K562 (cell line): ENCODE measurements around the gene SLC31A1. TPM values are rescaled to one million over a fixed set of nuclear protein-coding genes. Genes with fewer than 3 reads are reported as not detected.

Experiments
- ATAC-seq: fragments of 200-7000 bp; cut with Tn5 transposase; 3 replicates; pipeline ENCODE4 v1.9.1; 2020; ENCODE audit warnings: moderate library complexity
- BruUV-seq: library from RNA; stranded (reverse); fragments of 400-500 nt; replicated peaks from 2 replicates; lab custom pipeline; 2021; lab: Mats Ljungman, UMichigan
- CTCF ChIA-PET: fragments of 300-600 bp; formaldehyde crosslinking; extraction: SDS; loops from one replicate; lab custom pipeline; 2021; ENCODE audit warnings: low intra/inter-chr PET ratio; lab: Yijun Ruan, JAX
- POLR2A ChIA-PET: fragments of 300-600, 350-650 bp; sonication (Branson Sonifier 250); formaldehyde crosslinking; extraction: SDS; loops from one replicate; lab custom pipeline; 2021; ENCODE audit warnings: antibody characterized with exemption, inconsistent platforms; lab: Yijun Ruan, JAX
- DNase-seq, 4 experiments: peaks; one replicate each; pipeline versions ENCODE4 v3.0.0 to v3.0.0-alpha.2; 2011 to 2018; ENCODE audit warnings: low spot score in 3 of 4, mixed read lengths in 3 of 4; ENCODE audit errors: extremely low read depth in 1 of 4
- FAIRE-seq: peaks from 2 replicates; lab custom pipeline; 2011; peaks lifted over from hg19 to GRCh38; lab: Jason Lieb, UNC
- H2AFZ ChIP-seq: 2 replicates; pipeline ENCODE4 v1.6.0; 2011; ENCODE audit warnings: low read depth, low read length, control low read depth, inconsistent platforms
- H3K27ac ChIP-seq: fragments of 200-600 bp; 3 replicates; pipeline ENCODE4 v1.8.0; 2011; ENCODE audit warnings: low read depth, mild to moderate bottlenecking, control low read depth, inconsistent platforms, low read length, moderate library complexity, mixed read lengths; ENCODE audit errors: extremely low read depth
- H3K27me3 ChIP-seq, 2 experiments: fragments of 300-600 bp in 1 of 2; 2 replicates in 1 of 2; 3 replicates in 1 of 2; pipeline versions ENCODE4 v1.6.0 to v1.8.0; 2011; ENCODE audit warnings: inconsistent platforms in 2 of 2, low read length in 2 of 2, mild to moderate bottlenecking in 1 of 2, mixed read lengths in 1 of 2, moderate library complexity in 1 of 2; ENCODE audit not compliant: control insufficient read depth in 2 of 2, insufficient read depth in 2 of 2
- H3K36me3 ChIP-seq: fragments of 300-600 bp; 3 replicates; pipeline ENCODE4 v1.8.0; 2011; ENCODE audit warnings: mild to moderate bottlenecking, low read length, inconsistent platforms; ENCODE audit not compliant: control insufficient read depth, insufficient read depth
- H3K4me1 ChIP-seq, 2 experiments: fragments of 200-600 bp in 1 of 2; replicated peaks in 1 of 2; 2 replicates in 1 of 2; 3 replicates in 1 of 2; pipeline versions ENCODE4 v1.5.1 to v1.8.0; 2011; ENCODE audit warnings: inconsistent platforms in 2 of 2, low read length in 2 of 2, mild to moderate bottlenecking in 1 of 2, mixed read lengths in 1 of 2, moderate library complexity in 1 of 2; ENCODE audit not compliant: control insufficient read depth in 2 of 2, insufficient read depth in 2 of 2
- H3K4me2 ChIP-seq: 2 replicates; pipeline ENCODE4 v1.6.1; 2011; ENCODE audit warnings: low read length, control low read depth, inconsistent platforms, mixed read lengths; ENCODE audit not compliant: insufficient read depth
- H3K4me3 ChIP-seq: fragments of 200-600 bp; sonication (generic), shearing (Covaris generic); 2 replicates; pipeline ENCODE4 v1.5.1; 2016; ENCODE audit warnings: control low read depth, inconsistent platforms
- H3K79me2 ChIP-seq: fragments of 200-600 bp; 3 replicates; pipeline ENCODE4 v1.8.0; 2011; ENCODE audit warnings: low read length, inconsistent platforms; ENCODE audit not compliant: control insufficient read depth, insufficient read depth
- H3K9ac ChIP-seq, 2 experiments: 2 replicates each; pipeline versions ENCODE4 v1.6.0 to v1.6.1; 2011; ENCODE audit warnings: low read depth in 2 of 2, low read length in 2 of 2, control low read depth in 1 of 2, inconsistent platforms in 1 of 2, mild to moderate bottlenecking in 1 of 2, mixed read lengths in 1 of 2; ENCODE audit not compliant: insufficient read depth in 1 of 2
- H3K9me1 ChIP-seq: one replicate; pipeline ENCODE4 v1.6.0; 2011; ENCODE audit warnings: inconsistent platforms, mild to moderate bottlenecking, low read length, moderate library complexity; ENCODE audit not compliant: control insufficient read depth, insufficient read depth
- H3K9me3 ChIP-seq: replicated peaks from 2 replicates; pipeline ENCODE4 v1.5.1; 2011; ENCODE audit warnings: low read depth, low read length, inconsistent platforms; ENCODE audit not compliant: control insufficient read depth, insufficient read depth
- H4K20me1 ChIP-seq: replicated peaks from 2 replicates; pipeline ENCODE4 v1.6.1; 2011; ENCODE audit warnings: low read length, inconsistent platforms, mixed read lengths; ENCODE audit not compliant: control insufficient read depth, insufficient read depth
- ATF3 ChIP-seq, 2 experiments: fragments of 450-650 bp in 1 of 2; sonication (generic) in 1 of 2; formaldehyde crosslinking in 1 of 2; IDR thresholded peaks in 1 of 2; conservative IDR thresholded peaks in 1 of 2; 2 replicates each; pipeline versions ENCODE4 v1.6.1 to v1.8.1; 2016 to 2023; ENCODE audit warnings: mild to moderate bottlenecking in 2 of 2, moderate library complexity in 2 of 2, inconsistent platforms in 1 of 2, missing genetic modification reagents in 1 of 2
- ATF7 ChIP-seq: fragments of 450-650 bp; IDR thresholded peaks from 2 replicates; pipeline ENCODE4 v1.7.1; 2014; ENCODE audit warnings: mild to moderate bottlenecking, moderate library complexity
- DMBX1 ChIP-seq: fragments of 250-450 bp; sonication (Bioruptor Pico); IDR thresholded peaks from 2 replicates; pipeline ENCODE4 v1.8.0; 2022; ENCODE audit warnings: inconsistent platforms, mild to moderate bottlenecking, moderate library complexity, borderline replicate concordance
- EP300 ChIP-seq: IDR thresholded peaks from 2 replicates; pipeline ENCODE4 v1.6.1; 2012; ENCODE audit warnings: low read length, improper control_type of control experiment
- ETV1 ChIP-seq: fragments of 450-650 bp; conservative IDR thresholded peaks from 2 replicates; pipeline ENCODE4 v1.6.1; 2016; ENCODE audit warnings: missing genetic modification characterization, control low read depth, low read depth, missing compliant biosample characterization
- JUND ChIP-seq, 2 experiments: IDR thresholded peaks; 2 replicates in 1 of 2; 3 replicates in 1 of 2; pipeline ENCODE4 v1.6.1; 2011; ENCODE audit warnings: borderline replicate concordance in 2 of 2, low read depth in 2 of 2, low read length in 2 of 2, improper control_type of control experiment in 1 of 2, missing biosample characterization in 1 of 2, missing genetic modification characterization in 1 of 2, missing genetic modification reagents in 1 of 2
- NFIX ChIP-seq: fragments of 250-450 bp; sonication (Bioruptor Pico); IDR thresholded peaks from 2 replicates; pipeline ENCODE4 v1.4.0; 2020; ENCODE audit warnings: low read depth, mild to moderate bottlenecking, moderate library complexity
- NR2C2 ChIP-seq, 2 experiments: fragments of 200-800 bp in 1 of 2; sonication (Bioruptor generic) in 1 of 2; sonication (generic) in 1 of 2; formaldehyde crosslinking in 1 of 2; IDR thresholded peaks; 2 replicates each; pipeline versions ENCODE4 v1.6.1 to v1.8.0; 2016 to 2022; ENCODE audit warnings: mild to moderate bottlenecking in 1 of 2, missing compliant biosample characterization in 1 of 2, missing genetic modification characterization in 1 of 2, missing genetic modification reagents in 1 of 2
- POLR2B ChIP-seq: fragments of 450-650 bp; IDR thresholded peaks from 2 replicates; pipeline ENCODE4 v1.6.1; 2018; ENCODE audit warnings: low read depth; ENCODE audit not compliant: partially characterized antibody
- PTTG1 ChIP-seq: fragments of 450-650 bp; IDR thresholded peaks from 2 replicates; pipeline ENCODE4 v1.6.1; 2016; ENCODE audit warnings: low read depth, mild to moderate bottlenecking, missing genetic modification characterization, missing compliant biosample characterization
- SMAD4 ChIP-seq: fragments of 250-450 bp; sonication (Bioruptor Pico); conservative IDR thresholded peaks from 2 replicates; pipeline ENCODE4 v1.8.0; 2021; ENCODE audit warnings: inconsistent platforms, mild to moderate bottlenecking, moderate library complexity
- ZNF75A ChIP-seq: fragments of 450-650 bp; formaldehyde crosslinking; IDR thresholded peaks from 2 replicates; pipeline ENCODE4 v1.4.0; 2020; ENCODE audit warnings: mild to moderate bottlenecking
- ZSCAN32 ChIP-seq: fragments of 450-650 bp; formaldehyde crosslinking; IDR thresholded peaks from 2 replicates; pipeline ENCODE4 v1.4.0; 2020; ENCODE audit warnings: mild to moderate bottlenecking, moderate library complexity
- WGBS: fragments of 100-300 bp; shearing (Covaris generic); methylation state at CpG from one replicate; pipeline ENCODE4 v1.1.6; 2016; ENCODE audit warnings: low coverage, mixed read lengths; ENCODE audit not compliant: insufficient coverage; ENCODE audit errors: missing lambda C conversion rate; 5-methylcytosine and 5-hydroxymethylcytosine counted together
- in situ Hi-C: fragments of 300-500 bp; cut with MboI; formaldehyde crosslinking; loops from 4 replicates; pipeline ENCODE4 v1.15.0; 2018; ENCODE audit warnings: inconsistent platforms, mixed read lengths
- intact Hi-C: fragments of 100-400 bp; cut with micrococcal nuclease; formaldehyde crosslinking; loops from 2 replicates; pipeline ENCODE4 v1.14.2; 2022
- polyA plus RNA-seq, 8 experiments: library from polyadenylated mRNA; depleted of rRNA in 4 of 8; stranded (reverse) in 5 of 8; unstranded in 3 of 8; fragments of >200 nt; fragmentation: Nextera tagmentation in 2 of 8; fragmentation: Illumina TruSeq in 1 of 8; extraction: Ambion mirVana in 2 of 8; extraction: Trizol in 1 of 8; gene quantifications; 2 replicates each; pipeline versions ENCODE4 v1.2.1 to v1.2.3, GENCODE V29; 2011 to 2014; ENCODE audit warnings: inconsistent platforms in 1 of 8, missing spikeins in 1 of 8
- total RNA-seq, 7 experiments: library from RNA; depleted of rRNA in 6 of 7; stranded (reverse); fragments of >200 nt in 6 of 7; fragmentation: Illumina TruSeq in 2 of 7; extraction: Trizol in 2 of 7; gene quantifications; 2 replicates each; pipeline versions ENCODE4 v1.2.1 to v1.2.3, GENCODE V29; 2011 to 2021; ENCODE audit warnings: low replicate concordance in 1 of 7
- TF ChIP-seq, protein P1 (sequence below): fragments of 450-650 bp; IDR thresholded peaks from 2 replicates; pipeline ENCODE4 v1.6.1; 2016
- TF ChIP-seq, protein P2 (sequence below): sonication (generic); IDR thresholded peaks from 2 replicates; pipeline ENCODE4 v1.6.1; 2016

SLC31A1 gene
- total and polyA plus RNA-seq, 9 of the 15 experiments (the other 6 are each of a cell fraction or from before 2014, with no cell fraction given): 15.4 to 40.7 (median 25.9) TPM

DNA sequence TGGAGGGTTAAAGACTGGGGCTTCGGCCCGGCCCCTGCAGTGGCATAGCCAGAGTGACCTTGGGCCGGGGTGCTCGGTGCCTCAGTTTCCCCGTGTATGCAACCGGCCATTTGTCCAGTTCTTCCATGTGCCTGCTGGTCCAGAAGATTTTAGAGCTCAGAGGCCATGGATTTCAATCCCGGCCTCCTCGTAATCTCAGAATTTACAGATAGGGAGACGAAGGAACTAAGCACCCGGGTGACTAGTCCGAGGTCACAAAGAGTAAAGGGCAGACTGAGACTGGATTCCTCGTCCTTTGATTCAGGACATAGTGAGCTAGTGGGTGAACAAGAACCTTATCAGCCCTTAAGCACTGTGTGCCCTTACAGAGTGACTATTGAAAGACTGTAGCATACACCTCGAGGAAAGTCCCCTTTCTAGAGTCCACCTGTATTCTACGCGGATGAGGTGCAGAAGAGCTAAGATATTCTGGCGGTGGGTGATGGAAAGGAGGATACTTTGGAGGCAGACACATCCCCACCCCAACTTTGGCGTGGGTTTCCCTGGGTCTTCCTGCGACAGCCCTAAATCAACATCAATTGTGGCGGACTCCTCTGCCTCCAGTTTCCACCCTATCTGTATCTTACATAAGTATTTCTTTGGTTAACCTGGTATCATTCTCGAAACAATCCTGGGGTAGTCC is 597 bp downstream of the SLC31A1 start (continued):
- TF ChIP-seq DMBX1 (CRISPR knock-in tag) (no peak), NFIX (CRISPR knock-in tag) (no peak), NR2C2 (CRISPR knock-in tag; IDR thresholded peaks at IDR 0.05) (no peak), NR2C2 (tag; IDR thresholded peaks at IDR 0.05) (no peak)
- TF ChIP-seq, protein P1, sequence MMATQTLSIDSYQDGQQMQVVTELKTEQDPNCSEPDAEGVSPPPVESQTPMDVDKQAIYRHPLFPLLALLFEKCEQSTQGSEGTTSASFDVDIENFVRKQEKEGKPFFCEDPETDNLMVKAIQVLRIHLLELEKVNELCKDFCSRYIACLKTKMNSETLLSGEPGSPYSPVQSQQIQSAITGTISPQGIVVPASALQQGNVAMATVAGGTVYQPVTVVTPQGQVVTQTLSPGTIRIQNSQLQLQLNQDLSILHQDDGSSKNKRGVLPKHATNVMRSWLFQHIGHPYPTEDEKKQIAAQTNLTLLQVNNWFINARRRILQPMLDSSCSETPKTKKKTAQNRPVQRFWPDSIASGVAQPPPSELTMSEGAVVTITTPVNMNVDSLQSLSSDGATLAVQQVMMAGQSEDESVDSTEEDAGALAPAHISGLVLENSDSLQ: peak; percentile 31

GRCh38 chr9:113222482-113222841 is 1.1 kb downstream of the SLC31A1 start:
- H2AFZ ChIP-seq: no peak overlapping the region
- ATAC-seq (peak; percentile 29), DNase-seq (peak in 2 of 4 experiments; percentile 77 to 78), FAIRE-seq (peak; percentile 73)
- 2% methylated on average over 5 of the region's 5 CpGs for WGBS
- BruUV-seq: no TSS peak
- peak overlapping the region; percentile 79 to 91; a peak in 3 of 4 replicates for H3K9ac ChIP-seq
- H3K36me3 ChIP-seq: peaks cover 25% of the 10 kb centered on the region; the same call in 1 of the 3 replicates
- no peaks in the 10 kb centered on the region for H3K9me3 ChIP-seq
- H3K4me2 ChIP-seq: peak overlapping the region; percentile 95
- H3K27me3 ChIP-seq: no peaks in the 10 kb centered on the region
- ChIA-PET CTCF (no interaction called here), POLR2A (interaction anchor here (0.6 to 2.9 kb wide), 9 partner anchors 10 to 844 kb away, joined by 3 to 23 read pairs (median 5); partner anchors contain the start of genes CDC26 and PRPF4)
- H3K9me1 ChIP-seq: no peaks in the 10 kb centered on the region
- H3K4me3 ChIP-seq: peak overlapping the region; percentile 76
- intact Hi-C loops (no loop called here), in situ Hi-C loops (no loop called here)
- H3K27ac ChIP-seq: peak overlapping the region; percentile 69; the same call in 1 of the 3 replicates
- 0 out of 2 replicates have a peak, but pooled peaks cover 2% of the 10 kb centered on the region for H4K20me1 ChIP-seq
- H3K4me1 ChIP-seq: peaks cover 6 to 24% of the 10 kb centered on the region in 2 experiments; a peak in 3 of 5 replicates
- H3K79me2 ChIP-seq: peaks cover 72% of the 10 kb centered on the region
- TF ChIP-seq PTTG1 (tag) (no peak), ATF7 (peak; percentile 51), POLR2B (peak; percentile 31), ZNF75A (CRISPR knock-in tag) (no peak), SMAD4 (0 out of 2 replicates have a peak, but pooled peaks have one; percentile 36), JUND (IDR thresholded peaks at IDR 0.05; ENCODE audit: borderline replicate concordance, low read depth, low read length) (peak; percentile 53; the same call in 1 of the 2 replicates), JUND (tag; IDR thresholded peaks at IDR 0.05; ENCODE audit: borderline replicate concordance, low read depth, low read length) (no peak), ETV1 (tag) (peak; percentile 60), ATF3 (IDR thresholded peaks at IDR 0.05) (peak; percentile 89), ATF3 (CRISPR knock-in tag; conservative IDR thresholded peaks at IDR 0.05) (no peak), EP300 (peak; percentile 37; the same call in 1 of the 2 replicates), ZSCAN32 (CRISPR knock-in tag) (0 out of 2 replicates have a peak, but pooled peaks have one; percentile 21)
- TF ChIP-seq, protein P2, sequence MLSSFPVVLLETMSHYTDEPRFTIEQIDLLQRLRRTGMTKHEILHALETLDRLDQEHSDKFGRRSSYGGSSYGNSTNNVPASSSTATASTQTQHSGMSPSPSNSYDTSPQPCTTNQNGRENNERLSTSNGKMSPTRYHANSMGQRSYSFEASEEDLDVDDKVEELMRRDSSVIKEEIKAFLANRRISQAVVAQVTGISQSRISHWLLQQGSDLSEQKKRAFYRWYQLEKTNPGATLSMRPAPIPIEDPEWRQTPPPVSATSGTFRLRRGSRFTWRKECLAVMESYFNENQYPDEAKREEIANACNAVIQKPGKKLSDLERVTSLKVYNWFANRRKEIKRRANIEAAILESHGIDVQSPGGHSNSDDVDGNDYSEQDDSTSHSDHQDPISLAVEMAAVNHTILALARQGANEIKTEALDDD: peak; percentile 72; the same call in 1 of the 2 replicates
